ENCODE results near the gene CTBP2. TPM values are rescaled to one million over a fixed set of nuclear protein-coding genes. Genes with fewer than 3 reads are reported as not detected.
"Not testable (repeated sequence)": the region's sequence is repeated elsewhere in the genome, so short reads cannot be mapped to it uniquely, and the experiment has no call there.

CTBP2 gene
- total and polyA plus RNA-seq, 8 donors, result 21.3 to 169 (median 61.6) TPM

DNA sequence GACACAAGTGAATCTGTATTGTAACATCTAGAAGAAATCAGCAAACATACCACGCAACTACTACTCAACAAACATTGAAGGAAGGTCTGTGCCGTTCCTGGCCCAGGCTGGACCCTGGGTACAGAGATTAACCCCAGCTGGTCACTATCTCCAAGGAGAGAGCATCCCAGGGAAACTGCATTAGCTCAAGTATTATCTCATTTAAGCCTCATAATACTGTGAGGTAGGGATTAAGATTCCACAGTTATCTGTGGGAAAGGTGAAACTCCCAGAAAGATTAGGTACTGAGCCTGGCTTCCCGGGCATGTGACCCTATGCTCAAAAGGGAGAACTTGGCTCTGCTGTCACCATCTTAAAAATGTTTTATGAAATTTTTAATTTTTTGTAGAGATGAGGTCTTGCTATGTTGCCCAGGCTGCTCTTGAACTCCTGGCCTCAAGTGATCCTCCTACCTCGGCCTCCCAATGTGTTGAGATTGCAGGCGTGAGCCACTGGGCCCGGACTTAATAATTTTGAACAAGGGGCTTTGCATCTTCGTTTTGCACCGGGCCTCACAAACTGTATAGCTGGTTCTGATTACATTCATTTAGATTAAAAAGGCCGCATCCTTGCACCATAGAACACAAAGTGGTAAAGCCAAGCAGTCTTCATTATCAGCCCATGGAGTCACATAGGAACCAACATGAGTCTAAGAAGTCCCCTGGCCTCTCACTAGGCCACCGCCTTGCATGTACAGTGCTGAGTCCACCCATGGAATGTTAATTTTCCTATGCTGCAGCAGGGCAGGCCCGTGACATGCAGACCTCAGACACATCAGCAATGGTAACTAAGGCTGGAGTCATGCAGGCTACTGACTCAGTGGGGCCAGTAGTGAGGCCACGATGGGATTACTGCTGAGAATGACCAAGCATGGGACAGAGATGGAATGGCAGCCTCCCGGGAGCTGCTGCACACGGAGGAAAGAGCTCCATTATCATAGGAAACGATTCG is 5.5 kb upstream of the CTBP2 start:
- no peaks in the 10 kb centered on the region for H3K27me3 ChIP-seq
- peak in 1 of 2 donors; percentile 19 for DNase-seq
- intact Hi-C loops (cut with DNase I; ENCODE audit: low total_unique reads), result no loop called here
- no peaks in the 10 kb centered on the region for H3K9me3 ChIP-seq
- H3K4me3 ChIP-seq, result no peak overlapping the region
- WGBS, 5 donors, result 88 to 93% (median 92%) methylated on average over 16 of the region's 16 CpGs
- H3K27ac ChIP-seq, result no peak overlapping the region
- TF ChIP-seq EP300 (IDR thresholded peaks at IDR 0.05), result no peak
- no peak for TF ChIP-seq POLR2AphosphoS5 (IDR thresholded peaks at IDR 0.05)
- no peak for TF ChIP-seq CTCF (IDR thresholded peaks at IDR 0.05)
- no peak for TF ChIP-seq POLR2A (IDR thresholded peaks at IDR 0.05)
- peaks cover 8 to 16% (median 14%) of the 10 kb centered on the region in 4 donors for H3K4me1 ChIP-seq
- H3K36me3 ChIP-seq, result no peaks in the 10 kb centered on the region

GRCh38 chr10:125164421-125164820 is 4.1 kb upstream of the CTBP2 start:
- intact Hi-C loops (cut with DNase I; ENCODE audit: low total_unique reads), result no loop called here
- DNase-seq, result no peak

DNA sequence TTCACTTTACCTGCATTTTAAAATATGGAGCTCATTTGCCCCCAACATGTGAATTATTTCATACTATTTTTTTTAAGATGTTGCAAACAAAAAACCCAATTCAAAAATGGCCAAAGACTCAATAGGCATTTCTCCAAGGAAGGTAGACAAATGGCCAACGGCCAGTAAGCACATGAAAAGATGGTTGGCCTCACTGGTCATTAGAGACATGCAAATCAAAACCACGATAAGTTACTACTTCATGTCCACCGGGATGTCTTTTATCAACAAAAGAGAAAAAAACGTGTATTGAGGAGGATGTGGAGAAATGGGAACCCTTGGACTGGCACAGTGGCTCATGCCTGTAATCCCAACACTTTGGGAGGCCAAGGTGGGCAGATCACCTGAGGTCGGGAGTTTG is 3.4 kb upstream of the CTBP2 start:
- no peak for DNase-seq
- no peak for TF ChIP-seq POLR2A (IDR thresholded peaks at IDR 0.05)
- TF ChIP-seq CTCF (IDR thresholded peaks at IDR 0.05), result no peak
- TF ChIP-seq EP300 (IDR thresholded peaks at IDR 0.05), result no peak
- no peak for TF ChIP-seq POLR2AphosphoS5 (IDR thresholded peaks at IDR 0.05)
- H3K4me3 ChIP-seq, result no peak overlapping the region
- H3K27ac ChIP-seq, result no peak overlapping the region
- peaks cover 8 to 16% (median 14%) of the 10 kb centered on the region in 4 donors for H3K4me1 ChIP-seq
- H3K9me3 ChIP-seq, result no peaks in the 10 kb centered on the region
- 58 to 69% (median 66%) methylated on average over 5 of the region's 5 CpGs for WGBS, 5 donors
- no peaks in the 10 kb centered on the region for H3K36me3 ChIP-seq
- intact Hi-C loops (cut with DNase I; ENCODE audit: low total_unique reads), result no loop called here
- no peaks in the 10 kb centered on the region for H3K27me3 ChIP-seq

More at GRCh38 chr10:125164421-125164820, 4.1 kb upstream of the CTBP2 start:
- no peaks in the 10 kb centered on the region for H3K36me3 ChIP-seq
- no peaks in the 10 kb centered on the region for H3K9me3 ChIP-seq
- H3K27ac ChIP-seq, result no peak overlapping the region
- no peak overlapping the region for H3K4me3 ChIP-seq
- TF ChIP-seq POLR2AphosphoS5 (IDR thresholded peaks at IDR 0.05) (no peak), EP300 (IDR thresholded peaks at IDR 0.05) (no peak), CTCF (IDR thresholded peaks at IDR 0.05) (no peak), POLR2A (IDR thresholded peaks at IDR 0.05) (no peak)
- H3K27me3 ChIP-seq, result no peaks in the 10 kb centered on the region
- WGBS, 5 donors, result 92 to 93% (median 92%) methylated on average over 10 of the region's 10 CpGs
- H3K4me1 ChIP-seq, result peaks cover 8 to 16% (median 14%) of the 10 kb centered on the region in 4 donors

GRCh38 chr10:125163312-125163711 is 2.9 kb upstream of the CTBP2 start:
- H3K27ac ChIP-seq; H3K9me3 ChIP-seq; H3K36me3 ChIP-seq; H3K4me3 ChIP-seq; H3K27me3 ChIP-seq; DNase-seq; intact Hi-C loops (cut with DNase I; ENCODE audit: low total_unique reads): not testable (repeated sequence)
- H3K4me1 ChIP-seq, result peaks cover 8 to 16% (median 16%) of the 10 kb centered on the region in 4 donors
- 95 to 99% (median 97%) methylated on average over 19 of the region's 19 CpGs for WGBS, 5 donors

All from stomach (tissue), 9 donors.